SU-DHL-6 (cell line): Measurements from ENCODE around the gene CRTC2.

Experiments
- H2AFZ ChIP-seq: fragments of 200-600 bp; sonication (generic); 2 replicates; pipeline ENCODE4 v1.6.1; 2014; ENCODE audit warnings: low read depth, mild to moderate bottlenecking, moderate library complexity, mixed read lengths, antibody characterized with exemption, low read length; ENCODE audit not compliant: severe bottlenecking
- H3F3A ChIP-seq: fragments of 200-600 bp; shearing (Covaris generic); 2 replicates; pipeline ENCODE4 v1.6.0; 2016; ENCODE audit warnings: antibody characterized with exemption, mild to moderate bottlenecking; ENCODE audit not compliant: insufficient read depth
- H3K27ac ChIP-seq: fragments of 200-600 bp; sonication (generic); 2 replicates; pipeline ENCODE4 v1.5.1; 2016; ENCODE audit warnings: low read depth, mild to moderate bottlenecking, low read length, moderate library complexity, mixed read lengths
- H3K27me3 ChIP-seq: fragments of 200-600 bp; sonication (generic), shearing (Covaris generic); 2 replicates; pipeline ENCODE4 v1.6.0; 2014; ENCODE audit warnings: mild to moderate bottlenecking, low read length
- H3K36me3 ChIP-seq: fragments of 200-600 bp; sonication (generic); 2 replicates; pipeline ENCODE4 v1.6.1; 2014; ENCODE audit warnings: mild to moderate bottlenecking, low read length, mixed read lengths
- H3K4me2 ChIP-seq: fragments of 300-600, 200-600 bp; shearing (Covaris generic), sonication (generic); 2 replicates; pipeline ENCODE4 v1.6.0; 2014; ENCODE audit warnings: low read length, low read depth, mild to moderate bottlenecking; ENCODE audit not compliant: poor library complexity, severe bottlenecking
- H3K4me3 ChIP-seq: fragments of 200-600 bp; sonication (generic); 2 replicates; pipeline ENCODE4 v1.5.1; 2014; ENCODE audit warnings: antibody characterized with exemption, low read length, mild to moderate bottlenecking, mixed read lengths; ENCODE audit not compliant: insufficient read depth, poor library complexity, severe bottlenecking
- H3K79me2 ChIP-seq: fragments of 200-600 bp; sonication (generic); 2 replicates; pipeline ENCODE4 v1.6.1; 2014; ENCODE audit warnings: mild to moderate bottlenecking, low read length, moderate library complexity; ENCODE audit not compliant: insufficient read depth
- H3K9ac ChIP-seq: fragments of 200-600 bp; sonication (generic); 2 replicates; pipeline ENCODE4 v1.7.0; 2014; ENCODE audit warnings: mild to moderate bottlenecking, low read length
- H3K9me2 ChIP-seq: fragments of 200-600 bp; sonication (generic); replicated peaks from 2 replicates; pipeline ENCODE4 v1.6.1; 2014; ENCODE audit warnings: low read length; ENCODE audit not compliant: insufficient read depth
- H3K9me3 ChIP-seq: fragments of 200-600 bp; sonication (generic); 2 replicates; pipeline ENCODE4 v1.6.1; 2014; ENCODE audit warnings: low read length, mixed read lengths; ENCODE audit not compliant: insufficient read depth
- H4K20me1 ChIP-seq: fragments of 200-600 bp; sonication (generic); 2 replicates; pipeline ENCODE4 v1.6.1; 2014; ENCODE audit warnings: low read depth, mild to moderate bottlenecking, antibody characterized with exemption, low read length, moderate library complexity, mixed read lengths
- CTCF ChIP-seq: fragments of 200-600 bp; sonication (generic); IDR thresholded peaks from one replicate; pipeline ENCODE4 v1.5.1; 2017; ENCODE audit warnings: antibody characterized with exemption, mild to moderate bottlenecking, low read length, moderate library complexity; ENCODE audit not compliant: insufficient read depth, poor library complexity, severe bottlenecking
- EZH2phosphoT487 ChIP-seq: fragments of 200-600 bp; sonication (generic), shearing (Covaris generic); conservative IDR thresholded peaks from 2 replicates; pipeline ENCODE4 v1.6.1; 2018; ENCODE audit warnings: mild to moderate bottlenecking, antibody characterized with exemption, low read length, moderate library complexity, mixed read lengths

CRTC2 gene

GRCh38 chr1:153928245-153928644 is 30.2 kb downstream of the CRTC2 start:
- H3K27ac ChIP-seq, result peak overlapping the region; percentile 32; the same call in 1 of the 2 replicates
- no peaks in the 10 kb centered on the region; the same call in 1 of the 2 replicates for H3K79me2 ChIP-seq
- no peak overlapping the region for H2AFZ ChIP-seq
- H3K4me3 ChIP-seq, result no peak overlapping the region
- H3K4me2 ChIP-seq, result no peak overlapping the region
- H4K20me1 ChIP-seq, result no peaks in the 10 kb centered on the region
- no peaks in the 10 kb centered on the region for H3K27me3 ChIP-seq
- H3K9ac ChIP-seq, result no peak overlapping the region
- H3K9me3 ChIP-seq, result no peaks in the 10 kb centered on the region
- H3K36me3 ChIP-seq, result no peaks in the 10 kb centered on the region
- H3F3A ChIP-seq, result peaks cover 20% of the 10 kb centered on the region
- TF ChIP-seq CTCF, result no peak
- no peaks in the 10 kb centered on the region for H3K9me2 ChIP-seq

- H3K27me3 ChIP-seq, result no peaks in the 10 kb centered on the region
- H3K9me2 ChIP-seq, result no peaks in the 10 kb centered on the region
- no peak overlapping the region for H3K4me2 ChIP-seq
- TF ChIP-seq CTCF (no peak), EZH2phosphoT487 (no peak)
- H3K36me3 ChIP-seq, result no peaks in the 10 kb centered on the region
- H3K9me3 ChIP-seq, result no peaks in the 10 kb centered on the region
- H3K27ac ChIP-seq, result no peak overlapping the region
- peaks cover 20% of the 10 kb centered on the region for H3F3A ChIP-seq
- no peak overlapping the region for H3K4me3 ChIP-seq
- no peak overlapping the region for H2AFZ ChIP-seq
- no peak overlapping the region for H3K9ac ChIP-seq
- H4K20me1 ChIP-seq, result no peaks in the 10 kb centered on the region
- H3K79me2 ChIP-seq, result peaks cover 8% of the 10 kb centered on the region
Observed at GRCh38 chr1:153926405-153926804, 32.0 kb downstream of the CRTC2 start.

- Histone ChIP-seq H3K27me3 (no peaks in the 10 kb centered on the region), H3K4me3 (peak within 1 kb of the TSS; percentile 88), H3K9me2 (no peaks in the 10 kb centered on the region), H3K9ac (peak within 1 kb of the TSS; percentile 93), H3K4me2 (peak within 1 kb of the TSS; percentile 95), H3K9me3 (no peaks in the 10 kb centered on the region), H2AFZ (peak within 1 kb of the TSS; percentile 77), H3K27ac (peak within 1 kb of the TSS; percentile 85), H4K20me1 (peaks cover 4% of the 10 kb centered on the region; the same call in 1 of the 2 replicates), H3K36me3 (0 out of 2 replicates have a peak, but pooled peaks cover 7% of the 10 kb centered on the region), H3F3A (peaks cover 10% of the 10 kb centered on the region), H3K79me2 (peaks cover 40% of the 10 kb centered on the region)
- TF ChIP-seq EZH2phosphoT487, result no peak
- TF ChIP-seq CTCF, result no peak
Observed at GRCh38 chr1:153922972-153923925, 35.2 kb downstream of the CRTC2 start, which contains the start of gene GATAD2B. Gene GATAD2B (minus strand): TSS chr1:153922972. CDS start chr1:153828347, 94,625 bp downstream.
